ENCODE data around the gene ANXA2.

The ANXA2 gene

DNA sequence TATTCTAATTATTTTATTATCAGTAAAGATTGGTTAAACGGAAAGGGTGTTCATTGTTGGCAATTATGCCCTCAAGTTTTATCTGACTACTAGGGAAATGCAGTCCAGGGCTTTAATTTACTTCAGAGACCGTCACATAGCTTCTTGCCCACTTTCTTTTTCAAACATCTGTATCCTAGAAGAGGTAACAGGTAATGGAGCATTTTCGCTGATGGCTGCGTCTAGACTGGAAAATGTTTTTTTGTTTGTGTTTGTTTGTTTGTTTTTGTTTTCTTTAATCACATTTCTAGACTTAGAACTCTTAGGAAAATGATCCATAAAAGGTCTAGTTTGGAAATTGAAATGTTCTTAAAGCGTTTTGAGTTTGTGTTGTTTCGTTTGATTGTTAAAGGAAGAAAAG lies 71.4 kb downstream of the ANXA2 start:
- no peak for TF ChIP-seq CTCF (IDR thresholded peaks at IDR 0.05; ENCODE audit: low read depth, low read length)

DNA sequence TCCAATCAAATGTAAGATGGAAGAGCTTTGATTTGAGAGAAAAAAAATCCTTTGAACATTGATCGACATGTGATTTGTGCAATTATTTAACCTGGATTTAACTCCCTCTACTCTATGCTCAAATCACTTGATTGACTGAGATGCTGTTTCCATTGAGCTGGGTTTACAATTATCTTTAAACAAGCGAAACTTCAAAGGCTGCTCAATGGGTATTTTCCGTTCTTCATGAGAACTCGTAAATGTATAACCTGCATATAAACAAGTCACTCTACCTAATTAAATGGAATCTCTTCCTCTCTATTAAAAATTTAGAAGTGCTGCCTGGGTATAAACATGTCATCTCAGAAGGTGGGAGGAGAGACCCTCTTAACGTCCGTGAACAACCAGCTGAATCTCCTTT lies 71.9 kb downstream of the ANXA2 start:
- TF ChIP-seq CTCF (IDR thresholded peaks at IDR 0.05; ENCODE audit: low read depth, low read length), result no peak
- no peak for DNase-seq (ENCODE audit: extremely low read depth, low read depth)

More for the DNA sequence above, 71.4 kb downstream of the ANXA2 start:
- DNase-seq (ENCODE audit: extremely low read depth, low read depth), result no peak

DNA sequence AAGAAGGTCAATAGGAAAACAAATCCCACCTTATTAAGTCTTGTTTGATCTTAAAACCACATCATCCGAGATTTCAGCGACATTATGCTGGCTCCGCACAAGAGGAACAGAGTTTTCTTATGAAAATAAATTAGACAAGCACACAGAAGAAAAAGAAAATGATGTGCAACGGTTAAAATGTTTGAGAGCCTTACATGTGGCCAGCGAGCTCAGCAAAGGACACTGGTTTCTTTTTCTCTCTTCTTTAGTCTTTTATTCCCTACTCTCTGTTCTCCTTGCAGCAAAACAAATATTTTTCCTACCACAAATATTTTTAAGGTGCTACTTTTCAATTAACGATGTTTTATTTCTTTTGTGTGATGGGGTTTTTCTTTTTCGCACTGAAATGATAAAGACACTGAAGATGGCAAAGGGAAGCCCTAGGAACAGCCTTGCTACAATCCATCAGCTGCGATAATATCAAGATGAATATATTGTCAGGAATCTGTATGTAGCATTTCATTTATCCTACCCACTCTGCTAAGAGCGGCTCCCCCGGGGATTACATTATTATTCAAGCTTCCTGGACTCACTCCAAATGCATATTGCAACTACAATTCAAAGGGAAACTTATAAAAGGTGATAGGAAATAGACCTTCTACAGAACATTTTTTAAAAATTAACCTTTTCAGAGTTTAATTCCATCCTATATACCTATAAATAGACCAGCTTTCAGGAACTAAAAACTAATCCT lies 72.9 kb downstream of the ANXA2 start:
- no peak for DNase-seq (ENCODE audit: extremely low read depth, low read depth)

GRCh38 chr15:60323322-60323721 lies 74.5 kb downstream of the ANXA2 start:
- TF ChIP-seq CTCF (IDR thresholded peaks at IDR 0.05; ENCODE audit: low read depth, low read length), result no peak

More for the DNA sequence above, 72.9 kb downstream of the ANXA2 start:
- TF ChIP-seq CTCF (IDR thresholded peaks at IDR 0.05; ENCODE audit: low read depth, low read length), result no peak

GRCh38 chr15:60320365-60320764 lies 77.4 kb downstream of the ANXA2 start:
- no peak for TF ChIP-seq CTCF (IDR thresholded peaks at IDR 0.05; ENCODE audit: low read depth, low read length)
- DNase-seq (ENCODE audit: extremely low read depth, low read depth), result no peak

More at GRCh38 chr15:60323322-60323721, 74.5 kb downstream of the ANXA2 start:
- DNase-seq (ENCODE audit: extremely low read depth, low read depth), result no peak

DNA sequence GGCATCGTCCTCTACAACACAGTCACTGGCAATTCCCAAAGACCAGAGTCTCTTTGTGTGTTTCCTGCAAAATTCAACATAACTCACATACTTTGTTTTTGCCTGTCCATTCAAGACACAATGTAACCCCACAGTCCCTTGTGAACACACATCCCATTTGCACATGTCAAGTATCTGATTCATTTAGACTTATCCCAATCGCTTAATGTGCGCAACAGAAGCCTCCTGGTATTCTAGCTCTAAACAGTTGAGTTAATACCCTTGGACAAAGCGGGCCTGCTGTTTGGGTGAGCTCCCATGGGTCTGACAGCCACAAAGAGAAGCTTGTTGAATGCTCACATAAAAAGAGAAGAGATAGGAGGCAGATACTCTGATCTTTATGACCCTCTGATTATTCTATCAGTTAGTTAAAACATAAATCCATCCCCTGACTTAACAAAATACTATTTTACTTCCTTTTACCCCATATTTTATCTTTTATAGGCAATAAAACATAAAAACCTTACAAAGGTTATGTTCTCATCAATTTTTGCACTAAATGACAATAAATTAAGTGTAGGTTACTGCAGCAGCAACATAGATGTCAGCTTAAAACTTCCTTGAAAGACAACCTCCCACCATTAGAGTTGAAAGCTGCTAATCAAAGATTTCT lies 79.4 kb downstream of the ANXA2 start:
- no peak for TF ChIP-seq CTCF (IDR thresholded peaks at IDR 0.05; ENCODE audit: low read depth, low read length)
- no peak for DNase-seq (ENCODE audit: extremely low read depth, low read depth)

DNA sequence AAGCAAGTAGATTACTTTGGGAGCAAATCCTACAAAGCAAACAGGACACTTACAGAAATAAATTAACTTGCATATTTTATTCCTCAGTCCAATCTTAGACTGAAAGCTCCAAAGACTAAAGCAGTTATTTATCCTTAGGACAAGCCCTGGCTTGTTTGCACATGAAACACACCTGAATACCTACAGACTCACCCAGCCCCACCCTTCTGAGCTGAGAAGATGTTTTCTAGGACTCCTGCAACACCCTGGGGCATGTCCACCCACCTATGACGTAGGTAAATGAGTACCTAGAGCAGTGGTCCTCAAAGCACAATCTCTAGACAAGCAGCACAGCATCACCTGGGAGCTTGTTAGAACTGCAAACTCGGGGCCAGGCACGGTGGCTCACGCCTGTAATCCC lies 80.8 kb downstream of the ANXA2 start:
- no peak for DNase-seq (ENCODE audit: extremely low read depth, low read depth)
- TF ChIP-seq CTCF (IDR thresholded peaks at IDR 0.05; ENCODE audit: low read depth, low read length), result no peak

Measured in AG09319 (cell line).